Gastrocnemius medialis (tissue), 4 donors: ENCODE results near the gene SIX4. TPM values are rescaled to one million over a fixed set of nuclear protein-coding genes. Genes with fewer than 3 reads are reported as not detected.
A peak's percentile ranks its signal among the peaks of the same experiment; 100 is the strongest.

Source experiments
- ATAC-seq, 2 donors: fragments of 150-250 bp; one replicate each; pipeline ENCODE4 v1.9.1; 2016
- DNase-seq, 2 donors: peaks; one replicate each; pipeline ENCODE4 v3.0.0-alpha.2; 2019
- H3K27ac ChIP-seq, 4 donors: fragments of 200-600 bp; sonication (generic); 1 replicate in 1 of 4; 2 replicates in 3 of 4; pipeline ENCODE4 v1.5.1; 2016 to 2018; ENCODE audit warnings: mild to moderate bottlenecking in 2 of 4, moderate library complexity in 1 of 4
- H3K27me3 ChIP-seq, 3 donors: fragments of 200-600 bp; sonication (generic) in 2 of 3; 1 replicate in 1 of 3; 2 replicates in 2 of 3; pipeline versions ENCODE4 v1.5.1 to v1.6.0; 2016 to 2019; ENCODE audit warnings: mild to moderate bottlenecking in 1 of 3, moderate library complexity in 1 of 3
- H3K36me3 ChIP-seq, 2 donors: fragments of 200-600 bp; sonication (generic) in 1 of 2; one replicate each; pipeline ENCODE4 v1.5.1; 2017 to 2018
- H3K4me1 ChIP-seq, 2 donors: fragments of 200-600 bp; sonication (generic) in 1 of 2; one replicate each; pipeline ENCODE4 v1.5.1; 2016 to 2017; ENCODE audit warnings: mild to moderate bottlenecking in 2 of 2
- H3K4me3 ChIP-seq, 4 donors: fragments of 200-600 bp; sonication (generic) in 3 of 4; 1 replicate in 1 of 4; 2 replicates in 3 of 4; pipeline ENCODE4 v1.5.1; 2016 to 2019; ENCODE audit warnings: mild to moderate bottlenecking in 2 of 4
- H3K9me3 ChIP-seq, 3 donors: fragments of 200-600 bp; sonication (generic) in 2 of 3; 1 replicate in 1 of 3; 2 replicates in 2 of 3; pipeline ENCODE4 v1.5.1; 2016 to 2019
- POLR2A ChIP-seq, 2 donors: fragments of 450-650 bp; IDR thresholded peaks; one replicate each; pipeline ENCODE4 v1.6.1; 2017; ENCODE audit warnings: antibody characterized with exemption in 2 of 2, mild to moderate bottlenecking in 2 of 2, moderate library complexity in 2 of 2
- in situ Hi-C, 4 donors: fragments of 200-750 bp; cut with MboI; loops; one replicate each; pipeline versions ENCODE4 v1.15.0 to v1.8.0; 2017; ENCODE audit warnings: low sequenced_read_pairs in 4 of 4
- intact Hi-C: fragments of 100-400 bp; cut with DNase I; formaldehyde crosslinking; loops from one replicate; pipeline ENCODE4 v1.15.1; 2023; ENCODE audit warnings: low total_unique reads
- total RNA-seq, 4 donors: library from RNA; depleted of rRNA; stranded (reverse); fragments of >200 nt; gene quantifications; one replicate each; pipeline versions ENCODE4 v1.1.0 to v1.2.3, GENCODE V29; 2016
- TF ChIP-seq, protein P1 (sequence below), 5 experiments: fragments of 450-650 bp in 3 of 5; fragments of 200-600 bp in 2 of 5; sonication (generic) in 2 of 5; IDR thresholded peaks in 4 of 5; conservative IDR thresholded peaks in 1 of 5; 1 replicate in 4 of 5; 2 replicates in 1 of 5; pipeline ENCODE4 v1.5.1; 2016 to 2019; ENCODE audit warnings: antibody characterized with exemption in 5 of 5, mild to moderate bottlenecking in 3 of 5, moderate library complexity in 3 of 5

Gene SIX4
- total RNA-seq, 4 donors from 2014 or later: 27.8 to 62.6 (median 46.1) TPM

DNA sequence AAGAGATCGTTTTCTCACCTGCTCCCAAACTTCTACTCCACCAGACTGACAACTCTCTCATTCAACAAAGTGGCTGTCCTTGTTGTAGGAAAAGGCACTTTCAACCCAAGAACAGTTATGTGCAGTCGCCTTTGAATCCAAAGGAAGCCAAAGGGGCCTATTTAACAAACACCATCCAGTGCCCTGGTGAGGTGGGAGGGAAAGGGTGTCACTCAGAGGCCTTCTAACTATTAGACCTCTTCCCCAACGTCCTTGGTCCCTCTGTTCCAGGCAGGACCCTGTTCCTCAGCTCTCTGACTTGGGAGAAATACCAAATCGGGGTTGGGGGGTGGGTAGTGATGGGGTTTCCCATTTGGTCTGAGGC lies 3.2 kb downstream of the SIX4 start:
- TF ChIP-seq POLR2A (IDR thresholded peaks at IDR 0.05): no peak
- TF ChIP-seq, protein P1, sequence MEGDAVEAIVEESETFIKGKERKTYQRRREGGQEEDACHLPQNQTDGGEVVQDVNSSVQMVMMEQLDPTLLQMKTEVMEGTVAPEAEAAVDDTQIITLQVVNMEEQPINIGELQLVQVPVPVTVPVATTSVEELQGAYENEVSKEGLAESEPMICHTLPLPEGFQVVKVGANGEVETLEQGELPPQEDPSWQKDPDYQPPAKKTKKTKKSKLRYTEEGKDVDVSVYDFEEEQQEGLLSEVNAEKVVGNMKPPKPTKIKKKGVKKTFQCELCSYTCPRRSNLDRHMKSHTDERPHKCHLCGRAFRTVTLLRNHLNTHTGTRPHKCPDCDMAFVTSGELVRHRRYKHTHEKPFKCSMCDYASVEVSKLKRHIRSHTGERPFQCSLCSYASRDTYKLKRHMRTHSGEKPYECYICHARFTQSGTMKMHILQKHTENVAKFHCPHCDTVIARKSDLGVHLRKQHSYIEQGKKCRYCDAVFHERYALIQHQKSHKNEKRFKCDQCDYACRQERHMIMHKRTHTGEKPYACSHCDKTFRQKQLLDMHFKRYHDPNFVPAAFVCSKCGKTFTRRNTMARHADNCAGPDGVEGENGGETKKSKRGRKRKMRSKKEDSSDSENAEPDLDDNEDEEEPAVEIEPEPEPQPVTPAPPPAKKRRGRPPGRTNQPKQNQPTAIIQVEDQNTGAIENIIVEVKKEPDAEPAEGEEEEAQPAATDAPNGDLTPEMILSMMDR (IDR thresholded peaks at IDR 0.05 in 4 of 5, conservative IDR thresholded peaks at IDR 0.05 in 1 of 5): no peak
- H3K4me1 ChIP-seq: peaks cover 29 to 39% of the 10 kb centered on the region in 2 donors
- peak overlapping the region; percentile 75 to 98 (median 88) for H3K4me3 ChIP-seq
- intact Hi-C loops (loop anchor here (2.0 to 5.0 kb wide), 6 partner anchors 86 to 536 kb away; partner anchors contain the start of genes SLC38A6 and TRMT5), in situ Hi-C loops (loop anchor here (10.0 kb wide), 5 partner anchors 56 to 474 kb away; no protein-coding TSS in a partner anchor)
- DNase-seq: no peak
- no peaks in the 10 kb centered on the region for H3K9me3 ChIP-seq
- H3K27me3 ChIP-seq: no peaks in the 10 kb centered on the region
- no peak for ATAC-seq
- H3K27ac ChIP-seq: peak overlapping the region; percentile 89 to 99 (median 97)
- H3K36me3 ChIP-seq: peaks cover 0 to 23% of the 10 kb centered on the region in 2 donors

DNA sequence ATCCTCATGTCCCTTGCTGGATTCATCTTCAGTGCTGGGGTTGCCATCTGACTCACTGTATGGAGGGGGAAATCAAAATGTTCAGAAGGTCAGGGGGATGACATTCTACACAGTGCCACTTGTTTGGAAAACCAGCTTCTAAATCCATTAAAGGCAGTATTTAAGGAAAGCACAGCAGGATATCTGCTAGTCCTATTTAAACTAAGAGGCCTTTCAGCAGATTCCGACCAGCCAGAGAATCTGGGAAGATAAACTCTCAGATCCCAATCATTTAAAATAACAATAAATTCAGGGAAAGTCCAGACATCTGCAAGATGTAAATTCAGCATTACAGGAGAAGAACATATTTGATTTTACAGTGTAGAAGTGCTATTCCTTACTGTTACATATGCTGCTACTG lies 3.8 kb downstream of the SIX4 start:
- H3K27me3 ChIP-seq: no peaks in the 10 kb centered on the region
- peaks cover 29 to 39% of the 10 kb centered on the region in 2 donors for H3K4me1 ChIP-seq
- peak overlapping the region in 3 of 4 donors; percentile 75 to 98 (median 86) for H3K4me3 ChIP-seq
- in situ Hi-C loops (loop anchor here (10.0 kb wide), 5 partner anchors 56 to 474 kb away; no protein-coding TSS in a partner anchor), intact Hi-C loops (loop anchor here (2.0 to 5.0 kb wide), 6 partner anchors 87 to 537 kb away; partner anchors contain the start of genes SLC38A6 and TRMT5)
- H3K36me3 ChIP-seq: peaks cover 0 to 23% of the 10 kb centered on the region in 2 donors
- ATAC-seq (no peak), DNase-seq (no peak)
- TF ChIP-seq POLR2A (IDR thresholded peaks at IDR 0.05): no peak
- TF ChIP-seq, protein P1 (IDR thresholded peaks at IDR 0.05 in 4 of 5, conservative IDR thresholded peaks at IDR 0.05 in 1 of 5): no peak
- H3K9me3 ChIP-seq: no peaks in the 10 kb centered on the region
- H3K27ac ChIP-seq: peak overlapping the region; percentile 89 to 99 (median 97)

DNA sequence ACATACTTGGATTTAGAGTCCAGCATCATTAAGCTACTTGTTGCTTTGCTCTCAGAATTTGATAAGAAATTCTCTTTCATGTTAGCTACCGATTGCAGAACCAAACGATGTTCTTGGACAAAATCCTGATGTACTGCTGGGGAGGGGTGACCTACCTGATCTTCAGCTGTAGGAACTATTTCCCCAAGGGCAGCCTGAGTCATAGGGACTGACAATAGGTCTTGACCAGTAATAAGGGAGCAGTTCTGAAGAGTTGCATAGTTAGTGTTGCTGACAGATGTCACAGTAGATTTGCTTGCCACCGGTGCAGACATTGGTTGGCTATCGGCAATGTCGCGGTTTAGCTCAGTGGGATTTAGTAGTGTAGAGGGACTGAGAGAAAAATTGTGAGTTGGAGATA lies 10.6 kb downstream of the SIX4 start:
- H3K27ac ChIP-seq: peak overlapping the region in 1 of 4 donors; percentile 41
- H3K36me3 ChIP-seq: peaks cover 0 to 13% of the 10 kb centered on the region in 2 donors
- intact Hi-C loops (no loop called here), in situ Hi-C loops (loop anchor here in 1 of 4 donors (10.0 kb wide), 1 partner anchor 271 kb away; the partner anchor contains the start of genes SLC38A6 and TRMT5)
- no peaks in the 10 kb centered on the region for H3K27me3 ChIP-seq
- no peaks in the 10 kb centered on the region for H3K9me3 ChIP-seq
- H3K4me3 ChIP-seq: no peak overlapping the region
- TF ChIP-seq, protein P1 (IDR thresholded peaks at IDR 0.05 in 4 of 5, conservative IDR thresholded peaks at IDR 0.05 in 1 of 5): no peak
- TF ChIP-seq POLR2A (IDR thresholded peaks at IDR 0.05): no peak
- DNase-seq (no peak), ATAC-seq (no peak)
- H3K4me1 ChIP-seq: peaks cover 17 to 23% of the 10 kb centered on the region in 2 donors

DNA sequence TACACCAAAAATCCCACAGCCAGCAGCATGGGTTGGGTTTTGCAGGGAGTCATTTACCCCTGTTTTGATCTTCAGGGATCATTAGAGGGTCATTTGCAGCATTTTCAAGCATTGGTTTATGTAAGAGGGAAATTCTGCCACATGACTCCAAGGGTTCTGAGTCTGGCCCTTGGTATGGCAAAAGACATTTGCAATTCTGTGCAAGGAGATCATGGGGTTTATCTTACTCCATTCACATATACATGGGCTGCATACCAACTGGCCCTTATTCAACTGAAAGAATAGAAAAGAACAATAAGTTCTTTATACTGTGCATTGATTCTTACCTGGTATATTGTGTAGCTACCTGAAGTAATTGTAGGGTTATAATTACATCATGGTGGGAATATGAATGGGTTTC lies 13.7 kb downstream of the SIX4 start:
- ATAC-seq: no peak
- Histone ChIP-seq H3K27me3 (no peaks in the 10 kb centered on the region), H3K36me3 (no peaks in the 10 kb centered on the region), H3K9me3 (no peaks in the 10 kb centered on the region), H3K4me3 (no peak overlapping the region), H3K4me1 (peaks cover 11 to 20% of the 10 kb centered on the region in 2 donors), H3K27ac (no peak overlapping the region)
- intact Hi-C loops (no loop called here), in situ Hi-C loops (loop anchor here in 1 of 4 donors (10.0 kb wide), 1 partner anchor 274 kb away; the partner anchor contains the start of genes SLC38A6 and TRMT5)
- TF ChIP-seq, protein P1 (IDR thresholded peaks at IDR 0.05 in 4 of 5, conservative IDR thresholded peaks at IDR 0.05 in 1 of 5): no peak
- no peak for TF ChIP-seq POLR2A (IDR thresholded peaks at IDR 0.05)
- DNase-seq: no peak
